C4-2B (cell line): Measurements from ENCODE around the gene AQP6.

ENCODE experiments used
- H3K27ac ChIP-seq: fragments of 450-650 bp; 2 replicates; pipeline ENCODE4 v1.5.1; 2017
- CTCF ChIP-seq: fragments of 450-650 bp; conservative IDR thresholded peaks from 2 replicates; pipeline ENCODE4 v1.5.1; 2017; ENCODE audit warnings: mild to moderate bottlenecking
- ZFX ChIP-seq: fragments of 450-650 bp; IDR thresholded peaks from 2 replicates; pipeline ENCODE4 v1.6.1; 2017

Gene AQP6

GRCh38 chr12:50021031-50021430, 48.3 kb downstream of the AQP6 start:
- TF ChIP-seq CTCF (no peak), ZFX (no peak)

GRCh38 chr12:50022903-50023302, 50.2 kb downstream of the AQP6 start:
- H3K27ac ChIP-seq: no peak overlapping the region
- TF ChIP-seq CTCF (no peak), ZFX (no peak)

More at GRCh38 chr12:50021031-50021430, 48.3 kb downstream of the AQP6 start:
- no peak overlapping the region for H3K27ac ChIP-seq

- TF ChIP-seq CTCF: no peak
- no peak for TF ChIP-seq ZFX
- no peak overlapping the region for H3K27ac ChIP-seq
Measured at GRCh38 chr12:50024227-50024626, 51.5 kb downstream of the AQP6 start.

GRCh38 chr12:50024805-50025186, 52.0 kb downstream of the AQP6 start:
- peak overlapping the region; percentile 95 for H3K27ac ChIP-seq
- TF ChIP-seq CTCF (no peak), ZFX (peak; percentile 49; the same call in 1 of the 2 replicates)

- no peak for TF ChIP-seq CTCF
- TF ChIP-seq ZFX: peak; percentile 24; the same call in 1 of the 2 replicates
- H3K27ac ChIP-seq: peak within 1 kb of the TSS; percentile 95
Measured at GRCh38 chr12:50025187-50026059, 52.7 kb downstream of the AQP6 start, which contains the start of gene RACGAP1. TSS of gene RACGAP1 (minus strand) at chr12:50025494. CDS start at chr12:50016715, 8,779 bp downstream.

- TF ChIP-seq CTCF (no peak), ZFX (no peak)
- no peak overlapping the region for H3K27ac ChIP-seq
Measured at GRCh38 chr12:50026691-50027090, 53.9 kb downstream of the AQP6 start.
